Tibial nerve (tissue), 4 donors: Measurements from ENCODE around the gene HRH2. TPM values are rescaled to one million over a fixed set of nuclear protein-coding genes. Genes with fewer than 3 reads are reported as not detected.

Source experiments
- DNase-seq, 2 donors: peaks; one replicate each; pipeline ENCODE4 v3.0.0-alpha.2; 2019; ENCODE audit warnings: low spot score in 2 of 2
- H3K27ac ChIP-seq, 4 donors: fragments of 200-600 bp; sonication (generic) in 3 of 4; one replicate each; pipeline ENCODE4 v1.5.1; 2017 to 2019; ENCODE audit warnings: mild to moderate bottlenecking in 1 of 4
- H3K27me3 ChIP-seq, 2 donors: fragments of 200-600 bp; sonication (generic) in 1 of 2; one replicate each; pipeline versions ENCODE4 v1.5.1 to v1.6.0; 2017 to 2019
- H3K36me3 ChIP-seq, 3 donors: fragments of 200-600 bp; sonication (generic); one replicate each; pipeline ENCODE4 v1.5.1; 2018 to 2019
- H3K4me1 ChIP-seq, 4 donors: fragments of 200-600 bp; sonication (generic) in 3 of 4; one replicate each; pipeline ENCODE4 v1.5.1; 2017 to 2019
- H3K4me3 ChIP-seq, 4 donors: fragments of 200-600 bp; sonication (generic) in 3 of 4; one replicate each; pipeline ENCODE4 v1.5.1; 2017 to 2019; ENCODE audit warnings: mild to moderate bottlenecking in 1 of 4, moderate library complexity in 1 of 4
- H3K9me3 ChIP-seq, 4 donors: fragments of 200-600 bp; sonication (generic) in 3 of 4; one replicate each; pipeline ENCODE4 v1.5.1; 2017 to 2019
- EP300 ChIP-seq, 2 donors: sonication (generic); formaldehyde crosslinking; IDR thresholded peaks; one replicate each; pipeline ENCODE4 v1.6.1; 2017; ENCODE audit warnings: antibody characterized with exemption in 2 of 2, mild to moderate bottlenecking in 1 of 2
- POLR2A ChIP-seq, 2 donors: fragments of 450-650 bp; IDR thresholded peaks; one replicate each; pipeline ENCODE4 v1.6.1; 2017; ENCODE audit warnings: antibody characterized with exemption in 2 of 2, mild to moderate bottlenecking in 2 of 2, moderate library complexity in 2 of 2
- WGBS, 2 donors: methylation state at CpG; one replicate each; pipeline ENCODE4 v1.1.5; 2018; 5-methylcytosine and 5-hydroxymethylcytosine counted together
- total RNA-seq, 4 donors: library from RNA; depleted of rRNA; stranded (reverse); fragments of >200 nt; gene quantifications; one replicate each; pipeline ENCODE4 v1.1.0, GENCODE V29; 2016
- TF ChIP-seq, protein P1 (sequence below), 5 experiments: fragments of 200-600 bp in 3 of 5; fragments of 450-650 bp in 2 of 5; sonication (generic) in 3 of 5; IDR thresholded peaks; one replicate each; pipeline ENCODE4 v1.5.1; 2016 to 2019; ENCODE audit warnings: antibody characterized with exemption in 5 of 5, mild to moderate bottlenecking in 3 of 5, moderate library complexity in 2 of 5

HRH2 gene
- total RNA-seq, 4 donors from 2014 or later: 0.84 to 9.3 (median 3.4) TPM

DNA sequence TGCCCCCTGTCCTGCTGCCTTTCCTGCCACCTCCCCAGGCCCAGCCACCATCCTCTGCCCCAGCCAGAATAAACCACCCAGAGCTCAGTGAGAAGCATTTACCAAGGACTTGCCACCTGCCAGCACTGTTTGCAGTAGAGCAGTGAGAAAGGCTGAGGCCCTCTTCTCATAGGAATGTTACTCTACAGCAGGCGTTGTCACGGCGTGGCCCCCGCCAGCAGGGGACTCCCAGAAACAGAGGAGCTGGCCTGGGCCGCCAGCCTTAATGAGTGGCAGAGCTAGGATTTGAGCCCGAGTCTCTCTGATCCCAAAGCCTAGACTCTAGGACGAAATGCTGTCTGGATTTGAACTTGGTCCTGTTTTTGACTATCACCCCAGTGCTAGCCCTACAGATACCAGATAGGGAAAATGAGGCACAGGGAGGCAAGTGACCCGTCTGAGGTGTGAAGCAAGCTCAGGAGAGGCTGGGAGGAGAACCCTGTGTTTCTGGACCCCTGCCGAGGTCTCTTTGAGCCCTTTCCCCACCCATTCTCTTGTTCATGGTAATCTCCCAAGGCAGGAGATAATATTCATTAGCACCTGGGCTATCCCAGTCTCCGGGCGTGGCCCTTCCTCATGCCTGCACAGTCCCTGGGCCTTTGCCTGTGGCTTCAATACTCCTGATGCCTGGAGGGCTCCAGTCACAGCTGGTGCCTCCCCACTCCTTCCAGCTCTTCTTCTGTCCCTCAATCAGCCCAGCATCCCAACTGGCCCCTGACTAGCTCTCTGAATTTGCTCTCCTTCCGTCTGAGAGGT is 30.7 kb downstream of the HRH2 start:
- peaks cover 0 to 6% (median 2%) of the 10 kb centered on the region in 4 donors for H3K4me1 ChIP-seq
- H3K9me3 ChIP-seq: peaks cover 0 to 6% (median 0%) of the 10 kb centered on the region in 4 donors
- H3K27me3 ChIP-seq: no peaks in the 10 kb centered on the region
- no peak for TF ChIP-seq POLR2A (IDR thresholded peaks at IDR 0.05)
- TF ChIP-seq, protein P1, sequence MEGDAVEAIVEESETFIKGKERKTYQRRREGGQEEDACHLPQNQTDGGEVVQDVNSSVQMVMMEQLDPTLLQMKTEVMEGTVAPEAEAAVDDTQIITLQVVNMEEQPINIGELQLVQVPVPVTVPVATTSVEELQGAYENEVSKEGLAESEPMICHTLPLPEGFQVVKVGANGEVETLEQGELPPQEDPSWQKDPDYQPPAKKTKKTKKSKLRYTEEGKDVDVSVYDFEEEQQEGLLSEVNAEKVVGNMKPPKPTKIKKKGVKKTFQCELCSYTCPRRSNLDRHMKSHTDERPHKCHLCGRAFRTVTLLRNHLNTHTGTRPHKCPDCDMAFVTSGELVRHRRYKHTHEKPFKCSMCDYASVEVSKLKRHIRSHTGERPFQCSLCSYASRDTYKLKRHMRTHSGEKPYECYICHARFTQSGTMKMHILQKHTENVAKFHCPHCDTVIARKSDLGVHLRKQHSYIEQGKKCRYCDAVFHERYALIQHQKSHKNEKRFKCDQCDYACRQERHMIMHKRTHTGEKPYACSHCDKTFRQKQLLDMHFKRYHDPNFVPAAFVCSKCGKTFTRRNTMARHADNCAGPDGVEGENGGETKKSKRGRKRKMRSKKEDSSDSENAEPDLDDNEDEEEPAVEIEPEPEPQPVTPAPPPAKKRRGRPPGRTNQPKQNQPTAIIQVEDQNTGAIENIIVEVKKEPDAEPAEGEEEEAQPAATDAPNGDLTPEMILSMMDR (IDR thresholded peaks at IDR 0.05): no peak
- no peak for TF ChIP-seq EP300 (IDR thresholded peaks at IDR 0.05)
- H3K27ac ChIP-seq: peak overlapping the region in 1 of 4 donors; percentile 10
- H3K36me3 ChIP-seq: no peaks in the 10 kb centered on the region
- H3K4me3 ChIP-seq: no peak overlapping the region
- DNase-seq: no peak
- 73 to 82% methylated on average over 11 to 12 of the region's 12 CpGs for WGBS, 2 donors

DNA sequence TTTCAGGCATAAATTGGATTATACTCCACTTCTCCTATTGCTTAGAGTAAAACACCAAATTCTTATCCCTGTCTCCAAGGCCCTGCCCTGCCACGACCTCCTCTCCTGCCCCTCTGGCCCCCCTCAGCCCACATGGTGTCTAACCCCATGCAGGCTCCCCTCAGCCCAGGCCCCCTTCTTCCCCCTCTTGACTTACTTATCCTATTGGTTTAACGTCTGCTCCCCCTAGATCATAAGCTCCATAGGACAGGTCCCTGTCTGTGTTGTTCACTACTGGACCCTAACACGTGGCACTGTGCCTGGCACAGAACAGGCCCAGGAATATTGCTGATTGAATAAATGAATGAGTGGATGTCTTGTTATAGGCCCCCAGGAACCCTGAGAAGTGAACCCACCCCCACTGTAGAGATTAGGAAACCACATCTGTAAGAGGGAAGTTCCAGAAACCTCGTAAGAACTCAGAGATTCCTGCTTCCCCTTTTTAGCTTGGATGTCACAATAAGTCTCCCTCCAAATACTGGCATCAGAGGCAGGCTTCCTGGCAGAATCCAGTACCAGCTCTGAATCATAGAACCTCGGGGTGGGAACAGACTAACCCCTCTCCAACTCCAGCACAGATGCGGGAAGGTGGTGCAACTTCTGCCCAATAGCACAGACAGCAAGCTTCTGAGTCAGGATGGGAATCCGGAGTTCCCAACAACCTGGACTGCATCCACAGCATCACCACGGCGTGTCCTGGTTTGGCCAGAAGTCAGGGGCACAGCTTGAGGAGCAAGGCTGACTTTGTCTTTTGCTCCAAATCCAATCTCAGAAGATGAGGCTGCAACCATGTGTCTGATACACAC is 31.5 kb downstream of the HRH2 start:
- Histone ChIP-seq H3K36me3 (no peaks in the 10 kb centered on the region), H3K4me1 (peaks cover 0 to 6% (median 2%) of the 10 kb centered on the region in 4 donors), H3K9me3 (peaks cover 0 to 6% (median 0%) of the 10 kb centered on the region in 4 donors), H3K27ac (peak overlapping the region in 1 of 4 donors; percentile 10), H3K4me3 (no peak overlapping the region), H3K27me3 (no peaks in the 10 kb centered on the region)
- 60 to 62% methylated on average over 9 of the region's 9 CpGs for WGBS, 2 donors
- TF ChIP-seq POLR2A (IDR thresholded peaks at IDR 0.05): no peak
- TF ChIP-seq EP300 (IDR thresholded peaks at IDR 0.05): peak in 1 of 2 donors; percentile 70
- TF ChIP-seq, protein P1 (IDR thresholded peaks at IDR 0.05): no peak
- peak in 1 of 2 donors; percentile 19 for DNase-seq

DNA sequence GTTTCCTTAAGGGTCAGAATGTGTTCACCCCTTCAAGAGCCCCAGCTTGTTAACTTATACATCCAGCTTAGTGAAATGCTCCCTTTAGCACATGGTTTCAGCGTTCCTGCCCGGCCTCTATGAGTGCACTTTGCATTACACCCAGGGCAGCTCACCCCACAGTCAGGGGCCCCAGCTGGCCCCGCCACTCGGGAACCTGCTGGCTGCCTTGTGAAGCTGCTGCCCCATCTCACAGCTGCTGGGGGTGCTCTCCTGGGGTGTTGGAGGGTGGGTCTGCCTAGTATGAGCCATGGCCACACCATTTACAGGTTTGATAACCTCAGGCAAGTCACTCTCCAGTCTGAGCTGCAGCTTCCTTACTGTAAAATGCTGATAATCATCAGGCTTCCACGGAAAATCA is 32.2 kb downstream of the HRH2 start:
- Histone ChIP-seq H3K4me3 (no peak overlapping the region), H3K27me3 (no peaks in the 10 kb centered on the region), H3K9me3 (peaks cover 0 to 6% (median 0%) of the 10 kb centered on the region in 4 donors), H3K27ac (no peak overlapping the region), H3K4me1 (peaks cover 0 to 6% (median 2%) of the 10 kb centered on the region in 4 donors), H3K36me3 (no peaks in the 10 kb centered on the region)
- TF ChIP-seq EP300 (IDR thresholded peaks at IDR 0.05) (no peak), POLR2A (IDR thresholded peaks at IDR 0.05) (no peak)
- TF ChIP-seq, protein P1 (IDR thresholded peaks at IDR 0.05): no peak
- DNase-seq: no peak
- 73 to 76% methylated on average over 5 of the region's 5 CpGs for WGBS, 2 donors

DNA sequence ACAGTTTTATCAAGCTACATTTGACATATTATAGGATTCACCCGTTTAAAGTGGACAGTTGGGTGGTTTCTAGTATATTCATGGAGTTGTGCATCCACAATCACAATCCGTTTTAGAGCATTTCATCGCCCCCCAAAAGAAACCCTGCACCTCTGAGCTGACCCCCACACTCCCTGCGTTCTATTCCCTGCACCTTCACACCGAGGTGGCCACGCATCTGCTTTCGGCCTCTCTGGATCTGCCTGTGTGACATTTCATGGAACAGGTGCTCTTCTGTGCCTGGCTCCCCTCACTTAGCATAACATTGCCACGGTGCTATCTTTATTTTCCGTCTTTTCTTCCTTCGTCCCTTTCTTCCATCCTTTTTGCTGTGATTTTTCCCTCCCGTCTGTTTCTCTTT is 32.7 kb downstream of the HRH2 start:
- Histone ChIP-seq H3K4me1 (peaks cover 0 to 6% (median 2%) of the 10 kb centered on the region in 4 donors), H3K27me3 (no peaks in the 10 kb centered on the region)

More for the DNA sequence above, 32.7 kb downstream of the HRH2 start:
- Histone ChIP-seq H3K36me3 (no peaks in the 10 kb centered on the region), H3K4me3 (no peak overlapping the region), H3K9me3 (peaks cover 0 to 6% (median 0%) of the 10 kb centered on the region in 4 donors), H3K27ac (no peak overlapping the region)
- no peak for DNase-seq
- TF ChIP-seq, protein P1 (IDR thresholded peaks at IDR 0.05): no peak
- no peak for TF ChIP-seq EP300 (IDR thresholded peaks at IDR 0.05)
- 84% methylated on average over 11 of the region's 11 CpGs for WGBS, 2 donors
